H4 (cell line): Measurements from ENCODE around the gene TIMM17A. TPM values are rescaled to one million over a fixed set of nuclear protein-coding genes. Genes with fewer than 3 reads are reported as not detected.

Experiments
- DNase-seq: peaks from one replicate; pipeline ENCODE4 v3.0.0-alpha.2; 2015; ENCODE audit warnings: low spot score
- total RNA-seq: library from RNA; depleted of rRNA; stranded (reverse); fragments of >200 nt; shearing (Covaris generic); gene quantifications from 2 replicates; pipeline ENCODE4 v1.2.3, GENCODE V29; 2014; rRNA removed

TIMM17A gene
- total RNA-seq = 132 and 143 TPM in 2 replicates

DNA sequence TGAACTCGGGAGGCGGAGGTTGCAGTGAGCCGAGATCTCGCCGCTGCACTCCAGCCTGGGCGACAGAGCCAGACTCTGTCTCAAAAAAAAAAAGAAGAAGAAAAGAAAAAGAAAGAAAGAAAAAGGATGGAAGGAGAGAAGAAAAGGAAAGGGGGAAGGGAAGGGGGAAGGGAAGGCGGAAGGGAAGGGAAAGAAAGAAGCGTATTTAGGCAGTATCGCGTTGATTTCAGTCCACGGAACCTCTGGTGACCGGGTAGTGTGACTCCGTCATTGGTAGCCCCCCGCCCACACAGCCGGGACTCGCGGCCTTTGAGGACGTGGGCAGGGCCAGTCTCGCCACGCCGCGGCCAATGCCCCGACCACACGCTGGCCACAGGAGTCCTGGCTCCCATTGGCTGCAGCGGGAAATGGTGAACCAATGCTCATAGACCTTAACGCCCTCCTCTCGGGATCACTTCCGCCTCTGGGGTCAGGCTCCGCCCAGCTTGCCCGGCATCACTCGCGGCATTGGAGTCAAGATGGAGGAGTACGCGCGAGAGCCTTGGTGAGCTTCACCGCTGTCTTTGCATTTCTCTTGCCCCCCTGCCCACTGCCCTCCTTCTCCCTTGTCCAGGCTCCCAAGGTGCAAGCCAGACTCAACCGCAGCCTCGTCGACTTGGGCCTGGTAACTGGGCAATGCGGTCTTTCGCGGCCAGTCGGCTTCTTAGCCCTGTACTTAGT lies at the start of gene TIMM17A:
Gene TIMM17A (plus strand): TSS at position 495 of the 720 bp plus-strand sequence. CDS start 24 bp downstream, at position 519.
- peak; percentile 99 for DNase-seq

DNA sequence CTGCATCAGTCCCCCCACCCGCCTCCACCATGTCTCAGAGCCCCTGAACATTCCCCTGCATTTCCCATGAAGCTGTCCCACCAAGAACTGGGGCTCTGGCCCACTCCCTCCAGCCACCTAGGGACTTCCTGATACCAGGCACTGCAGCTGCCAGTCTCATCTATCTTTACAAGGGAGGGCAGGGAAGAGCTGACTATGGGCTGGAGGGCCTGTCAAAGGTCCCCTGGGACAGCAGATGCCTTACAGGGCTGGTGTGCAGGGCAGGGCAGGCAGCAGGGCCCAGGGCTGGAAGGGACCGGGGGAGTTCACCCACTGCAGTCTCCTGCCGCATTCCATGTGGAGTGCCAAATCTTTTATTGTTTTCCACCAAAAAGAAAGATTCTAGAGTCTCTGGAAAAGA lies 49.0 kb upstream of the TIMM17A start:
- no peak for DNase-seq

DNA sequence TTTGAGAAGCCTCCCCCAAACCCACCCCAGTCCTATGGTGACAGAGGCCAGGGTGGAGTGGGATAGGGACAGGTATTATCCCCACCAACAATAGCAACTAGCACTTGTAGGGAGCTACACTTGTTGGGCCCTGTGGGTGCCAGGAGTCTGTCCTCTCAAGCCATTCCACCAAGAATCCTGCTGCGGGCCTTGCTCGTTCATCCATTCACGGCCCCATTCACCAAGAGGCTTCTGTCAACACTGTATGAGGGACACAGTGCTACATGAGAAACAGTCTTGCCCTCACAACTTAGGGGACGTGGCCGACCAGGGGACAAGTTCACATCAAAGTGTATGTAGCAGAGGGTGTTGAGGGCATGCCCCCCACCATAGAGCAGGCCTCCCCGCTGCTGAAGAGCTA lies 47.7 kb upstream of the TIMM17A start:
- DNase-seq = no peak

DNA sequence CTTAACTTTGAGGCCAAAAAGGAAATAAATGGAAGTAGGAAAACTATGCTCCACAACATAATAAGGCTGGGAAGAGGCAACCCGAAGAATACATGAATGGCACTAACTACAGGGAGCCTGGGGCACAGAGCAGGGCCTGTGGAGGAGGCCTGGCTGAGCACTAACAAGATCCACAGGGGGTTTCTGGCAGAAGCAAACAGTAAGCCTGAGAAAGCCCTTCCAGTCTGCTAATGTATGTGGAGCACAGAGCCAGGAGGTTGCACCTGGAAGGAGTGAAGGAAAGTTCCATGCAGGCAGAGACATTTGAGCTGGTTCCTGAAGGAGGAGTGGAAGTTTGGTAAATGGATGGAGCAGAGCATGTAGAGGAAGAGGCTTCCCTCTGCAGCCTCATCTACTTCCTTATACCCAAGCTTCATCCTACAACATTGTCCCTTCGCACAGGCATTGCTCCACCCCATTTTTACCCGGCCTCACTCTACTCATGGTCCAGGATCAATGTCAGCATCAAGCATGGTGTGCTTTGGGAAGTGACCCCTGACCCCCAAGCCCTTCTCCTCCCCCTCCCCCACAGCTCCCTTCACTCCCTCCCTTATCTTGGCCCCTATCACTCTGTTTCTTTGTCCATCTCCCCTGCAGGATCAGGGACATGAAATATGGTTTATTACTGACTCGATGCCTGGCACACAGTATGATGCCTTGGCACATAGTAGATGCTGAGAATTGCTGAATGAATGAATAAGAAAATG lies 43.3 kb upstream of the TIMM17A start:
- no peak for DNase-seq

DNA sequence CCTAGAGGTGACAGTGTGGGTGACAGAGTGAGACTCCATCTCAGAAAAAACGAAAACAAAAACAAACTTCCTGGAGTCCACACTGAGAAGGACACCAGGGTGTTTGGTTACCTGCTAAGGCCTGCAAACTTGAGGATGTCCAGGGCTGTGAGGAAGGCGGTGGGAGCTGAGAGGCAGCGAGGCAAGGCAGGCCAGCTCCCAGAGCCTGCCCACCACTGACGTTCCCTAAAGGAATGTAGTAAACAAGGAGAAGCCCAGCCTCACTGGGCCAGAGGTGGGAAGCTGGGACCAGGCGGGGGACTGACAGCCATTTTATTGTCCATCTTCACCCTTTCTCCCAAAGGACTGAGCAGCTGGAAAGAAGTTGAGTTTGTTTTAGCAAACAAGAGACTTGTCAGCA lies 42.5 kb upstream of the TIMM17A start:
- DNase-seq = no peak

DNA sequence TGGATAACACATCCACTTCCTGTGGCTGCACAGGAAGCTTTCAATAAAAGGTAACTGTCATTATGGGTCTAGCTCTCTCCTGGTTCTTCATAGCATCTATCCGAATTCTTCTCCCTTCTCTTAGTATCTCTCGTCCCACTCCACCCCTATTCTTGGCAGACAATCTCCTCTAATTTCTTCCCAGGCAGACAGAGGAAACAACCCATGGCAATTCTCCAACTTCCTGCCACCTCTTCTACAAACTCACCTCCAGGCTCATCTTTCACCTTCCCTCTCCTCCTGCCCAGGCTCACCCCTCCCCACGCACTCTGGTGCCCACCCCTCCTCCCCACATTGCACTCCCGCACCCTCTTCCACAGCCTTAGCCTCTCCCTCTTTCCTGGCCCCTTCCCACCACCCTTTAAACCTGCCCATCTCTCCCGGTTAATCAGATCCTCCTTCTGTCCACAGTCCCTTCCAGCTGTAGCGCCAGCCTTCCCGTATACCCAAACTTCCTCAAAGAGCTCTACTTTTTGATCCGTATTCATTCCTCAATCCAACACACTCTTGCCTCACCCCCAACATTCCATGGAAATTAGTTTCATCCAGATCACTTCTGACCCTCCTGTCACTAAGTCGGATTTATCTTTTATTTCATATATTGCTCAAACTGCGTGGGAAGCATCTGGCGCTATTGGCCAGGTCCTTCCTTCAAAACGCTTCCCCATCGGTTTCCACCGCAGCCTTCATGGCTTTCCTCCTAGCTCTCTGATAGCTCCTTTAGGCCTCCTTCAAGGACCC lies 40.7 kb upstream of the TIMM17A start:
- no peak for DNase-seq

DNA sequence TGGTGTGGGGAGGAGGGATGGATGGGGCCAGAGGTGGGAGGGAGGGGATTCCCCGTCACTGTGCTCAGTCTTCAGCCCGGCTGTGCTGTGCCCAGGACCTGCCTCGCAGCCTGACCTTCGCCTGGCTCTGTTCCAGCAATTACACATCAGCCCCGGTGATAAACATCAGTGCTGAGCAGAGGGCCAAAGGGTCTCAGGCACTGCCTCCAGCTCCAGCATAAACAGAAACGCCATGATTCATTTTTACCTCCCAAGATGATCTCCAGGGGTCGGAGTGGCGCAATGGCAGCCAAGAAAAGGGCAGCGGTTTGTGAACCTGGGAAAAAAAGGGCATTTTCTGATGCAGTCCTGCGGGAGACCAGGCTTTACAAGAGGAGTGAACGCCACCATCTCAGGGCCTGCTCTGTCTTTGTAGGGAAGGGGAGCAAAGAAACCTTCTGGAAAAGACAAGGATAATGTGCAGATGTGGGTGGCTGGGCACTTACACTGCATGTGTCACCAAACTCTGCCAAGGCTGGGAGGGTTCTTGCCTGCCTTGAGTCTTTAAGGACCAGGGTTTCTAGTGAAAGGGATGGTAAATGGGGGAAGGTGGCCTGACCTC lies 38.6 kb upstream of the TIMM17A start:
- DNase-seq = peak; percentile 92

DNA sequence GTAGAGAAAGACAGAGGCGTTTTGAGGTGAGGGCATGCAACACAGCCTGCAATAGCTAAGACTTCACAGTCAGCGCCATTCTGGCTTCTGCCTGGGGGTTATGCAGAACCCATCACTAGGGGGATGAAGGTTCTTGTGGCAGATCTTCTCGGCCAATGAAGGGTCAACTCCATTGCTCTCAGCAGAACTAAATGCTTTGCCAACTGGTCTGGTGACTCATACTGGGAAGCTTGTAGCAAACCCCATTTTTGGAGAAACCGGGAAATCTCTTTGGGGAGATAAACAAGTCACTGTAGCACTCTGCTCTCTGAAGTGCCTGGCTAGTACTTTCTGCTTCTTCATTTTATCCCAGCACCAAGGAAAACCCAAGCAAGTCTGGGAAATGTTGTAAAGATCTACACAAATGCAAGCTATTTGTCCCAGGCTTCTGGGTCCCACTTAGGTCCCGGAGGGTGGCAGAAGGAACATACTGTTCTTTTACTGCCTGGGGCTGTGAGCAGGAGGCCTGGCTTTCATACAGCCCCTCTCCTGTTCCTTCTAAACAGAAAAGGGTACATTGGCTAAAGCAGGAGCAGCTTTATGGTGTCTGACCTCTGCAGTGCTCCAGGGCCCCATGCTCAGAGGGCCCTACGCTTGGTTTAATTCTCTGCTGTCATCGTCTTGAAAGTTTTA lies 37.8 kb upstream of the TIMM17A start:
- DNase-seq = peak; percentile 77

DNA sequence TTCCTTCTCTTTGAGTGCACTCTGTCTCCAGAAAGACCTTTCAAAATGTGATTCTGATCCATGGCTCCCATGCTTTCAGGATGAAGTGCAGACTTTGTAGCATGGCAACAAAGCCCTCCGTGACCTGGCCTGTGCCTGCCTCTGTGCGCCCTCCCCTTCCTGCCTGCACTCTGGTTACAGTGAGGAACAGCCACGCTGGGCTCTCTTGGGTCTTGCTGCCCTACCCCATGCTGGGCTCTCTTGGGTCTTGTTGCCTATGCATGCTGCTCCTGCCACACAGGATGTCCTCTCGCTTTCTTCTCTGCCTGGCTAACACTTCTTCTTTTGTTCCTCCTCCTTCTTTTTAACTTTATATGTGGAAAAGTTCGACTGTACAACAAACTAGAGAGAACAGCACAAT lies 37.0 kb upstream of the TIMM17A start:
- DNase-seq = no peak

DNA sequence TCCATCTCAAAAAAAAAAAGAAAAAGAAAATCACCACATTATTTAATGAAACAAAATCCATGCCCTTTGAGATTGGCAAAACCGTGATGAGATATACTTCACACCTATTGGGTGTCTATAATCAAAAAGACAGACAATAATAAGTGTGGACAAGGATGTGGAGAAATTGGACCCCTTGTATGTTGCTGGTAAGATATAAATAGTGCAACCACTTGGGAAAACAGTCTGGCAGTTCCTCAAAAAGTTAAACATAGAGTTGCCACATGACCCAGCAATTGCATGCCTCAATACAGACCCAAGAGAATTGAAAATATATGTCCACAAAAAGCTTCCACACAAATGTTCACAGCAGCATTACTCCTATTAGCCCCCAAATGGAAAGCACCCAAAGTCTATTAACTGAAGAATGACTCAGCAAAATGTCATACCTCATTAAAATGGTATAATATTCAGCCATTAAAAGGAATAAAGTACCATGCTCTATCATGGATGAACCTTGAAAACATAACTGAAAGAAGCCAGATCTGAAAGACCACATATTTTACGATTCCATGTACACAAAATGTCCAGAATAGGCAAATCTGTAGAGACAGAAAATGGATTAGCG lies 33.2 kb upstream of the TIMM17A start:
- DNase-seq = no peak

DNA sequence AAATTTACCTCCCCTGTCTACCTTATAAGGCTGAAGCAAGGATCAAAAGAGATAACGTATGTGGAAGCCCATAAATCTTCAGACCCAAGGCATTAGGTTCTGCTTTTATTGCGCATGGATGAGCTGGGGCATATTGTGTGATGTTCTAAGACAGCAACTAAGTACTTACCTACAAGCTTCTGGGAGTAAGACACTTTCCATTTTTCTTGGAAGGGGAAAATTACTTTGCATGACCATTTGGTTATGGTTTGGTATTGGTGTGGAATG lies 30.1 kb upstream of the TIMM17A start:
- no peak for DNase-seq

DNA sequence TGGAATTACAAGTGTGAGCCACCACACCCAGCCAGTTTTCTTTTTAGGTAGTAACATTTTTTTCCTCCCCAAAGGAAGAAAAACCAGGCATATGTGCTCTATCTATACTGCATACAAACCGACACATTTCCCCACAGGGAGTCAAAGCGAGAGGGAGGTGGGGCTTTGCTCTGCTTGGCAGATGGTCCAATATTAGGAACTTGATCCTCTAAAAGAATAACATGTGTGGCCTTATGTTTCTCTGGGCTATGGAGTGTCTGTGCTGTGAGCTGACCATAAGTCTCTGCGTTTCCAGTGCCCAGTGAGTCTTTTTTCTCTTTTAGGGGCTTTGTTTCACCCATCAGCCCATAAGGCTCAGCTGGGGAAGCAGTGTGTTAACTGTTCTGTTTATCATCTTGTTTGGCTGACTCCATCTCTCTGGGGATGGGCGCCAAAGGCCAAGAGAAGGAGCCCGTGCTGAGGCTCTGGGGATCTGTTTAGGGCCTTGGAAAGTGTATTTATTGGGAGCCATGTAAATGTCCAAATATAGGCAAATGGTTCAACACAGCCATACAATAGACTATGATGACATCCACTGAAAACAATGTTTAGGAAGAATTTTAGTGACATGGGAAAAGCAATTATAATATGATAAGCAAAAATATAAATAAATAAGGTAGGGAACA lies 29.2 kb upstream of the TIMM17A start:
- no peak for DNase-seq

DNA sequence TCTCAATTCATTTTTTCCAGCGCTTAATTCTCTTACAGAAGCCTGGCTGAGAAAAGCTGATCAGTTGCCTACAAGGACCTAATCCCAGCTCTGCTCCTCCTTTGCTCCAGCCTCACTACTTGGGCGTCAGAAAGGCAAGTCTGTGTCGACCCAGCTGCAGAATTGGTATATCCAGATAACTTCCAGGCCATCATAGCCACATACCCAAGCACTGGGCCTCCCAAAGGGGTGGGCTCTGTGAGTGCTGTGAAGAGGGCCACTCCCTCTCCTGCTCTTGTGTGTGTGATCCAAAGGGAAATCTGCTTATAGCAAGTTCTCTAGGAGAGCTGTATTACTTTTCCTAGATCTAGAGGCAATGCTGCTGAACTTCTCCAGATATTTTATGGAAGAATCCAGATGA lies 27.0 kb upstream of the TIMM17A start:
- DNase-seq = no peak

DNA sequence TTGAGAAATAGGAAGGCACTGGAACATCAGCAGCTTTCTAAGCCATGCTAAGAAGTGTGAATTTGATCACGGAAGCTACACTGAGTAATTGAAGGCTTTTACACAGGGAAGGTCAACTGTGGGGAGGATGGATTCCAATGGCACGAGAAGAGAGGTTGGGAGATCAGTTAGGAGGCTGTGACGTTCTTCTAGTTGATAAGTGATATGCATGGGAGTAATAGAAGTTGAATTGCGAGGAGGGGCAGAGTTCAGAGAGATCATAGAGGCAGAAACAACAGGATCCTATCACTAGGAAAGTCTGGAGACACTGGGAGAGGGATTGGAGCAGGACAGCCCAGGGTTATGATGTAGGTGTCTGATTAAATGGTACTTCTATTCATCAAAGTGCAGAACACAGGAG lies 25.2 kb upstream of the TIMM17A start:
- no peak for DNase-seq

DNA sequence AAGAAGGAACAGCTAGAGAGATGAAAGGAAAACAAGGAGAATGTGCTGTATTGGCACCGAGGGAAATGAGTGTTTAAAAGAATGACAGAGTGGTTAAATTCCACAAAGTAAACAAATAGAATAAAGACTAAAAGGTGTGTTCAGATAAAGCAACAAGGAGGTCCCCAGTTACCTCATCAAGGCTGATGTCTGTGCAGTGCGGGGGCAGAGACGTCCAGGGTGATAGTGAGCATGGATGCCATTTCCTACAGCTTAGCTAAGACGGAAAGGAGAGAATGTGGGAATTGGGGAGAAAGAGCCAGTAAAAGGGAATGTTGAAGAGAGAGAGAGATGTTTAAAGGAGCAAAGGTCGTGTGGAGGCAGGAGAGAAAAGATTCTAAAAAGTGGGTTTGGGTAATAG lies 24.5 kb upstream of the TIMM17A start:
- no peak for DNase-seq

DNA sequence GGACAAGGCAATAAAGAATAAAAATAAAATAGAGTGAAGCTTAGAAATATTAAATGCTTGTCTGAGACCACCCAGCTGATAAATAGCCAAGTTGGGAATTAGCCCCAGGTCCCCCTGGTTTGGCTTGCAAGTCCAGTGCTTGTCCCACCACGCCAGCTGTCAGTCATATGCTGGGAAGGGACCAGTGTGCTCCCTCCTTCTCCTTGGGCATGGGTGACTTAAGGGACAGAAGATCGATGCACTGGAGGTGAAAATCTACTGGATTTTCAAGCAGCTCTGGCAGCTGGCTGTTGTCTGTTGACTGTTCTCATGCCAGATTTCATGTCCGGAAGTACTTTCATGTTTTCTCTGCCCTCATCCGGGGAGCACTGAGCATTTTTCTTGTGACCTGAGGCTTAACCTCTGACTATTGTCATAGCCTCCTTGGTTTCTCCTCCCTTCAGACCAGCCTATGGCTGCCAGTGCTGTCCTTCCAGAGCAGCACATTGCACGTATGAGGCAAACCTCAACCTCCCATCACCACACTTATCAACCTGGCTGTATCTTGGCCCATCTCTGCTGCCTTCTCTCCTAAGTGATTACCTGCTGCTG lies 21.4 kb upstream of the TIMM17A start:
- DNase-seq = no peak

DNA sequence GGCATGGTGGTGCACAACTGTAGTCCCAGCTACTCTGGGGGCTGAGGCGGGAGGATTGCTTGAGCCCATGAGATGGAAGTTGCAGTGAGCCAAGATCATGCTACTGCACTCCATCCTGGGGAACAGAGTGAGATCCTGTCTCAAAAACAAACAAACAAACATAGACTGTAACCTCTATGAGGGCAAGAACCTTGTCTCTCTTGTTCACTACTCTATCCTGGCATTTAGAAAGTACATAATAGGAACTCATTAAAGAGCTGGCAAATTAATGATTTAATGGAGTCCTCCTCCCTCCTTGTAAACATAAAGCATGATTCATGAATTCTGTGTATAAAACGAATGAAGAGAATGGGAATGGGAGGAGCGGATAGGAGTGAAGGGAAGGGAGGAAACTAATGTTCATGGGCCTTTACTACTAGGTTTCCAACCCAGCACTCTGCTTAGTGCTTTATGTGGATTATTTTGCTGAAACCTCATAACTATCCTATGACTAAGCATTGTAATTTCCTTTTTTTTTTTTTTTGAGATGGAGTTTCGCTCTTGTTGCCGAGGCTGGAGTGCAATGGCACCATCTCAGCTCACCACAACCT lies 17.6 kb upstream of the TIMM17A start:
- DNase-seq = peak; percentile 57

DNA sequence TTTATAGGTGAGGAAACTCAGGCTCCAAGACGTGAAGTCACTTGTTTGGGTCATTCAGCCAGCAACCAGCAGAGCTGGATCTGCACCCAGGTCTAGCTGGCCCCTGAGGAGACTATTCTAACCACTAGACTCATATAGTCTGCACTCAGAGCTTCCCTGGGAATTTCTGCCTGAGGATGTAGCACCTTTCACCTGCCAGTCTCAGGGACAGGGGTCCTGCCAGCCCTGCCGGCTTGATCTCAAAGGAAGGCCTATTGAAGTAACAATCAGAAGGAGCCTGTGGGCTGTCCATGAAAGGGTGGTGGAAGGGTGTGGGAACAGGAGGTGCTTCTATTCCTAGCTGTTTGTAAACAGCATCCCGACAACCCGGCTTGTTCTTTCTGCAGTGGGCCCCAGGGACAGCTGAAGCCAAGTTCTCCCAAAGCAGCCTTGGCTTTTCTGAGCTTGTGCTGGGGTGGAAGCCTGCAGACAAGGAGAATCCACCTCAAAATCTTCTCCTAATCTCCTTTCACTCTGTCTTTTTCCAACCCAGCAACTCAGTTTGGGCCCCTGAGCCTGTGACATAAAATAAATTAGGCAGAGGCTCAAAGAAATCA lies 16.8 kb upstream of the TIMM17A start:
- no peak for DNase-seq

DNA sequence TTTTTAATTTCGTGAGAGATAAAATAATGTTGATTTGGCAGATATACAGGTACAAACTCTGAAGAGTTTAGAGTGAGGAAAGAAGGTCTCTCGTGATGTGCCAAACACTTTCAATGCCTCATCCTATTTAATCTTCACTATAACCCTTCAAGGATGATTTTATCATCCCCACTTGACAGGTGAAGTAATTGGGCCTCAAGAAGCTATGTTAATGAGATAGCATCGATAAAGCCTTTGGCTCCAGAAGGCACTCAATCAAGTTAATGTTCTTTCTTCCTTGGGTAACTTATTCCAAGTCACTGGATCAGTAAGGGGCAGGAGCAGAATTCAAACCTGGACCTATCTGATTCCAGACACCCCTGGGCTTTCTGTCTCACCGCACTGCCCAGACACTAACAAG lies 16.2 kb upstream of the TIMM17A start:
- DNase-seq = no peak

DNA sequence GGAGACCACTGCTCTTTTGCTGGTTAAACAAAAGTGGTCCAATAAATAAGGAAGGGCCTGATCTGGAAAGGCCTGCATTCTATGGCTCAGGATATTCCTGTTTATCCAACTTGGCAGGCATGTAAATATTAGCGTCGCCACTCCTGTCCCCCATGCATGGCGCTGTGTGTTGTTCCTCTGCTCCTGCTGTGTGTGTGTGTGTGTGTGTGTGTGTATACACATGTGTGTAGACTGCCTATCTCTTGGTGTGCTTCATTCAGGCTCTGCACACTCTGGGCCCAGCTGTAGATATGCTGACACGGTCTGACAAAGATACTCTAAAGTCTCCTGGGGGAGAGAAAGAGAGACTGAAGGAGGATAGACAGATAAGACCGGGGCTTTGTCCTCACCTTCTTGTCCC lies 15.7 kb upstream of the TIMM17A start:
- no peak for DNase-seq
